Urinary bladder (tissue), 4 donors: ENCODE results near the gene RAB40C. TPM values are rescaled to one million over a fixed set of nuclear protein-coding genes. Genes with fewer than 3 reads are reported as not detected.
A peak's percentile ranks its signal among the peaks of the same experiment; 100 is the strongest.

Experiments
- DNase-seq: peaks from one replicate; pipeline ENCODE4 v3.0.0-alpha.2; 2015; ENCODE audit errors: extremely low spot score
- H3K27ac ChIP-seq: one replicate; pipeline ENCODE4 v1.5.1; 2013; ENCODE audit warnings: low read depth, mild to moderate bottlenecking, moderate library complexity
- H3K36me3 ChIP-seq: one replicate; pipeline ENCODE4 v1.6.1; 2013; ENCODE audit warnings: mild to moderate bottlenecking, moderate library complexity; ENCODE audit not compliant: insufficient read depth
- H3K4me1 ChIP-seq: one replicate; pipeline ENCODE4 v1.6.1; 2013; ENCODE audit warnings: mild to moderate bottlenecking, moderate library complexity; ENCODE audit not compliant: insufficient read depth
- H3K4me3 ChIP-seq: one replicate; pipeline ENCODE4 v1.5.1; 2013; ENCODE audit warnings: low read depth, low read length
- WGBS: extraction: QIAGEN DNeasy Blood & Tissue Kit; methylation state at CpG from one replicate; pipeline ENCODE4 v1.1.7; 2013; 5-methylcytosine and 5-hydroxymethylcytosine counted together
- polyA plus RNA-seq: library from polyadenylated mRNA; stranded (reverse); fragments of 200-250 nt; gene quantifications from one replicate; pipeline ENCODE4 v1.2.3, GENCODE V29; 2013
- total RNA-seq: library from RNA; depleted of rRNA; stranded (reverse); fragments of >200 nt; gene quantifications from one replicate; pipeline ENCODE4 v1.2.3, GENCODE V29; 2014
- donor health status: healthy with polysubstance abuse.
- donor health status: healthy.

The RAB40C gene
- total and polyA plus RNA-seq, 2 donors: 6.9 to 30.9 TPM

- Histone ChIP-seq H3K4me3 (no peak overlapping the region), H3K4me1 (no peaks in the 10 kb centered on the region), H3K36me3 (no peaks in the 10 kb centered on the region), H3K27ac (no peak overlapping the region)
- DNase-seq: no peak
- 17% methylated on average over 39 of the region's 43 CpGs for WGBS
Measured at GRCh38 chr16:660459-661183, 70.8 kb downstream of the RAB40C start.

DNA sequence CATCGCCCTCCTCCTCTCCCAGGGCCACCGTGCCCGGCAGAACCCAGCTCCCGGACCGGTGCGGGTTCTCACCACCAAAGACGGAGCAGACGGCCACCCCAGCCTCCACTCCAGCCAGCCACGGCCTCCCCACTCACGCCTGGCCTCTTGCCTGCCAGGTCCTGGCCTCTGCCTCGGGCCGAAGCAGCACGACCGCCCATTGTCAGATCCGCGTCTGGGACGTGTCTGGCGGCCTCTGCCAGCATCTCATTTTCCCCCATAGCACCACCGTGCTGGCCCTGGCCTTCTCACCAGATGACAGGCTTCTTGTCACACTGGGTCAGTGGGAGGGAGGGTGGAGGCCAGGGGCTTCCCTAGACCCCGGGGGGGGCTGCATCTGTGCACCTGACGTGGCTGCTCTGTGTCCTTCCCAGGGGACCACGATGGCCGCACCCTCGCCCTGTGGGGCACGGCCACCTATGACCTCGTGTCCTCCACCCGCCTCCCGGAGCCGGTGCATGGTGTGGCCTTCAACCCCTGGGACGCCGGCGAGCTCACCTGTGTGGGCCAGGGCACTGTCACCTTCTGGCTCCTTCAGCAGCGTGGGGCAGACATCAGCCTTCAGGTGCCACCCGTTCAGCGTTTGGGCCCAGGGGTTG, 71.4 kb downstream of the RAB40C start:
- Histone ChIP-seq H3K36me3 (no peaks in the 10 kb centered on the region), H3K4me3 (no peak overlapping the region), H3K4me1 (no peaks in the 10 kb centered on the region), H3K27ac (no peak overlapping the region)
- no peak for DNase-seq
- WGBS: 63% methylated on average over 35 of the region's 35 CpGs

DNA sequence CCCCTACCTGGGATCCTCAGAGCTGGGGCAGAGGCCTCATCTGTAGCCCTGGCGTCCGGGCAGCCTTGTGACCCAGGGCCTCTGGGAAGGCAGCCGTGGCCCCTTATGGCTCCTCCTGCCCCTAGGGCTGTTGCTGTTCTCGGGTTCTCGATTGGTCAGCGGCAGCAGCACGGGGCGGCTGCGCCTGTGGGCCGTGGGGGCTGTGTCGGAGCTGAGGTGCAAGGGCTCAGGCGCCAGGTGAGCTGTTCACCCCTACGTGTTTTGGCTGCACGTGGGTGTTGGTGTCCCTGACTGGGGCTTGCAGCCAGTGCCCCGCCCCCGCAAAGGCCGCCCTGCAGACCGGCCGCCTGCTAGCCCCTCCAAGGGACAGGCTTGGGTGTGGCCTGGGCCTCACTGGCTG, 72.2 kb downstream of the RAB40C start:
- Histone ChIP-seq H3K36me3 (no peaks in the 10 kb centered on the region), H3K4me3 (no peak overlapping the region), H3K4me1 (no peaks in the 10 kb centered on the region), H3K27ac (no peak overlapping the region)
- WGBS: 90% methylated on average over 19 of the region's 19 CpGs
- DNase-seq: no peak

DNA sequence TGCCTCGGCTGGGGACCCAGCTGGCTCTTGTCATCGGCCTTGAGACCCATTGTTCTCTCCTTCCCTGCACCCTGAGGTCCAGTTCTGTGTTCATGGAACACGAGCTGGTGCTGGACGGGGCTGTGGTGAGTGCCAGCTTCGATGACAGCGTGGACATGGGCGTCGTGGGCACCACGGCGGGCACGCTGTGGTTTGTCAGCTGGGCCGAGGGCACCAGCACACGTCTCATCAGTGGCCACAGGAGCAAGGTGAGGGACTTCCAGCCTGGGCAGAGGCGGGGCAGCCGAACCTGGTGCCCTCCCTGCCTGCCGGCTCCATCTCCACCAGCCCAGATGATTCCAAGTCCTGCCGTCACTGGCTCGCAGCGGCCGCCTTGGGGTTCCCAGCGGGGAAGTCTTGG, 72.7 kb downstream of the RAB40C start:
- no peaks in the 10 kb centered on the region for H3K4me1 ChIP-seq
- 94% methylated on average over 21 of the region's 21 CpGs for WGBS
- H3K4me3 ChIP-seq: no peak overlapping the region
- no peak overlapping the region for H3K27ac ChIP-seq
- no peak for DNase-seq
- H3K36me3 ChIP-seq: no peaks in the 10 kb centered on the region

DNA sequence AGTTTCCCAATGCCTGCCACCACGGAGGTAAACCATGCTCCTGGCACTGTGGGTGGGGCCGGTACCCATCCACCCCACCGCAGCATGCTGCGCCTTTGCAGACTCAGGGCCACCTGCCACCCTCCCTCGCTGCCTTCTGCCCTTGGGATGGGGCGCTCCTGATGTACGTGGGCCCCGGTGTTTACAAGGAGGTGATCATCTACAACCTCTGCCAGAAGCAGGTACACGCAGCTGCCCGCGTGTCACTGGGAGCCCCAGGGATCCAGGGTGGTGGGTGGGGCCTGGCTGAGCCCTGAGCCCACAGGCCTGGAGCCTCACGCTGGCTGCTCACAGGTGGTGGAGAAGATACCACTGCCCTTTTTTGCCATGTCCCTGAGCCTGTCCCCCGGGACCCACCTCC, 76.7 kb downstream of the RAB40C start:
- WGBS: 87% methylated on average over 13 of the region's 13 CpGs
- Histone ChIP-seq H3K4me3 (no peak overlapping the region), H3K4me1 (no peaks in the 10 kb centered on the region), H3K36me3 (no peaks in the 10 kb centered on the region), H3K27ac (no peak overlapping the region)
- no peak for DNase-seq

GRCh38 chr16:667113-667779, 77.4 kb downstream of the RAB40C start:
- WGBS: 81% methylated on average over 22 of the region's 22 CpGs
- no peak overlapping the region for H3K4me3 ChIP-seq
- DNase-seq: no peak
- H3K27ac ChIP-seq: no peak overlapping the region
- no peaks in the 10 kb centered on the region for H3K36me3 ChIP-seq
- H3K4me1 ChIP-seq: no peaks in the 10 kb centered on the region

DNA sequence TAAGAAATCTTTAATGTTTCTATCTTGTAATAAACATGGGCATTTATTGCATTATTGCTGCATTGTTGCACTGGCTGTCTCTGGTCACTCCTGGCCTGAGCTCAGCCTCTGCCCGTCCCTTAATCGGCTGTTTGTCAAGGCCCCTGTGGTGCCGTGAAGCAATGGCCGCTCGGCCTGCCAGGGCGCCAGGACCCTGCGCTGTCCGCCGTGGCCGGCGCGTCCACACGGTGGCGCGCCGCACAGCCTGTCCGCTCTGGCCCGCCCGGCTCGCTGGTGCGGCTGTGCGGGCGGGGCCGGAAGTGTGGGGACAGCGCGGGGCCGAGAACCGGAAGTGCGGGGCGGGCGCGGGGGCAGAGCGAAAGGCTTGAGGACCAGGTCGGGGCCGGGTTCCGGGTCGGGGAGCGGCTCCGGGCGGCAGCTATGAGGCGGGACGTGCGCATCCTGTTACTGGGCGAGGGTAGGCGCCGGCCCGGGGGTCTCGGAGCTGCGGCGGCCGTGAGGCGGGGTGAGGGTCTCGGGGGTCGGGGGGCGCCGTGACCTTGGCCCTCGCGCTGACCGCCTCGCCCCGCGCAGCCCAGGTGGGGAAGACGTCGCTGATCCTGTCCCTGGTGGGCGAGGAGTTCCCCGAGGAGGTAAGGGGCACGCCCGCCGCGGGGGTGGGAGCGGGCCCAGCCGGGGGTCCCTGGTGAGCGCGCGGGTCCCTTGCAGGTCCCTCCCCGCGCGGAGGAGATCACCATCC, 78.1 kb downstream of the RAB40C start, which contains the start of gene RHOT2:
RHOT2 (plus strand) TSS at position 353 of the 739 bp plus-strand sequence; CDS start at position 421, 68 bp downstream.
- WGBS: under 1% methylated on average over 78 of the region's 78 CpGs

GRCh38 chr16:668519-669171, 78.8 kb downstream of the RAB40C start:
- no peak for DNase-seq
- H3K4me3 ChIP-seq: peak overlapping the region; percentile 87
- WGBS: 9% methylated on average over 50 of the region's 50 CpGs

More for the DNA sequence above, 78.1 kb downstream of the RAB40C start, which contains the start of gene RHOT2:
- Histone ChIP-seq H3K4me3 (peak within 1 kb of the TSS; percentile 87), H3K4me1 (no peaks in the 10 kb centered on the region), H3K36me3 (no peaks in the 10 kb centered on the region), H3K27ac (peak within 1 kb of the TSS; percentile 51)
- peak; percentile 58 for DNase-seq

DNA sequence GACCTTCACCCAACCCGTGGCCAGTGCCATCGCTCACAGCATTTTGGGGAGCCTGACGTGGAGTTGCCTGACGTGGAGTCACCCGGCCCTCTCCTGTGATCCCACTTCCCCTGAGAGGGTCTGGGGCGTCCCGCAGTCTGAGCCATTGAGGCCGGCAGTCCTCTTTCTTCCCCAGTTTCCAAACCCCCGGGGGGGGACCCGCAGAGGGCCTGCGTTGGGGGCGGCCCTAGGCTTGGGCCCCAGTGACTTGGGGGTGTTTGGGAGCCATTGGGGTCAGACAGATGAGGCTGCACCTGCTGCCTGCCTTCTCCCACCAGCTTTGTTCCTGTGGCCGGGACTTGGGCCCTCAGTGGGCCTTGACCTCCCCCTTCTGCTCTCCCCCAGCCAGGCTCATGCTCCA, 79.8 kb downstream of the RAB40C start:
- 92% methylated on average over 13 of the region's 13 CpGs for WGBS
- no peaks in the 10 kb centered on the region for H3K36me3 ChIP-seq

More at GRCh38 chr16:668519-669171, 78.8 kb downstream of the RAB40C start:
- no peaks in the 10 kb centered on the region for H3K36me3 ChIP-seq
- H3K27ac ChIP-seq: peak overlapping the region; percentile 51
- H3K4me1 ChIP-seq: no peaks in the 10 kb centered on the region

GRCh38 chr16:670485-671352, 80.9 kb downstream of the RAB40C start:
- WGBS: 91% methylated on average over 52 of the region's 52 CpGs
- H3K4me3 ChIP-seq: no peak overlapping the region
- no peak overlapping the region for H3K27ac ChIP-seq
- no peak for DNase-seq
- no peaks in the 10 kb centered on the region for H3K4me1 ChIP-seq
- no peaks in the 10 kb centered on the region for H3K36me3 ChIP-seq

More for the DNA sequence above, 79.8 kb downstream of the RAB40C start:
- no peaks in the 10 kb centered on the region for H3K4me1 ChIP-seq
- H3K4me3 ChIP-seq: no peak overlapping the region
- no peak overlapping the region for H3K27ac ChIP-seq
- DNase-seq: no peak

DNA sequence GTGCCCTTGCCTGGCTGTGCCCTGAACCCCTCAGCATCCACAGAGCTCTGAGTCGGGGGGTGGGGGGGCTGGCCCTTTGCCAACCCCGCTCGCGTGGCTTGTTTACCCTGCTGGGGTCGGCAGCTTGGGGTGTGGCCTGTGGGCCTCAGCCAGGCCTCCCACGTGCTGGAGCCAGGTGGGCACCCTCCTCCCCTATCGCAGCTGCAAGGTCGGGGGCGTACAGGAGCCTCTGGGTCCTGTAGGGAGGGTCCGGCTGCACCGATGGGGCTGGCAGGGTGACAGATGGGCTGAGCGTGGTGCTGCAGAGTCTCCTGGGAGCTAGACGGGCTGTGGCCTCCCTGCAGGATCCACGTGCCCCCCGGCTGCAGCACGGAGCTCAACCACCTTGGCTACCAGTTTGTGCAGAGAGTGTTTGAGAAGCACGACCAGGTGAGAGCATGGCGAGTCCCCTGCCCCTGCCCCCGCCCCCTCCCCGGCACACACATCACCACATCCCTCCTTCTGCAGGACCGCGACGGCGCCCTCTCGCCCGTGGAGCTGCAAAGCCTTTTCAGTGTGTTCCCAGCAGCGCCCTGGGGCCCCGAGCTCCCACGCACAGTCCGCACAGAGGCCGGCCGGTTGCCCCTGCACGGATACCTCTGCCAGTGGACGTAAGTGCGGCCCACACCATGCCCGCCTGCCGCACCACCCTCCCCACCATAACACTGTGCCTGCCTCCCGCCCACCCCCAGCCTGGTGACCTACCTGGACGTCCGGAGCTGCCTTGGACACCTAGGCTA, 81.7 kb downstream of the RAB40C start:
- 86% methylated on average over 40 of the region's 40 CpGs for WGBS
- no peaks in the 10 kb centered on the region for H3K4me1 ChIP-seq
- no peak overlapping the region for H3K27ac ChIP-seq
- no peak for DNase-seq
- no peaks in the 10 kb centered on the region for H3K36me3 ChIP-seq
- H3K4me3 ChIP-seq: no peak overlapping the region

GRCh38 chr16:672371-672770, 82.5 kb downstream of the RAB40C start:
- no peaks in the 10 kb centered on the region for H3K36me3 ChIP-seq
- no peak for DNase-seq
- no peak overlapping the region for H3K27ac ChIP-seq
- WGBS: 91% methylated on average over 19 of the region's 19 CpGs
- no peaks in the 10 kb centered on the region for H3K4me1 ChIP-seq
- H3K4me3 ChIP-seq: no peak overlapping the region
